SK-N-SH (cell line): Measurements from ENCODE around the gene YBX1.

Experiments
- EP300 ChIP-seq, 2 experiments: IDR thresholded peaks; 2 replicates each; pipeline versions ENCODE4 v1.4.0 to v1.6.1; 2012; ENCODE audit warnings: borderline replicate concordance in 1 of 2, low read depth in 1 of 2, low read length in 1 of 2
- MEF2A ChIP-seq: IDR thresholded peaks from 2 replicates; pipeline ENCODE4 v1.4.0; 2012; ENCODE audit warnings: low read depth, borderline replicate concordance
- POLR2AphosphoS5 ChIP-seq: IDR thresholded peaks from 2 replicates; pipeline ENCODE4 v1.6.1; 2012; ENCODE audit warnings: low read depth, low read length
- RAD21 ChIP-seq: IDR thresholded peaks from 2 replicates; pipeline ENCODE4 v1.6.1; 2012; ENCODE audit warnings: mild to moderate bottlenecking, low read length
- RXRA ChIP-seq: IDR thresholded peaks from 2 replicates; pipeline ENCODE4 v1.4.0; 2012; ENCODE audit warnings: low read depth, mild to moderate bottlenecking, borderline replicate concordance
- TAF1 ChIP-seq: IDR thresholded peaks from 2 replicates; pipeline ENCODE4 v1.6.1; 2012; ENCODE audit warnings: low read depth, mild to moderate bottlenecking, low read length, moderate library complexity, borderline replicate concordance
- TF ChIP-seq, protein P1 (sequence below): fragments of 200-600 bp; sonication (generic); IDR thresholded peaks from 2 replicates; pipeline ENCODE4 v1.6.1; 2017; ENCODE audit warnings: antibody characterized with exemption, mild to moderate bottlenecking, moderate library complexity

DNA sequence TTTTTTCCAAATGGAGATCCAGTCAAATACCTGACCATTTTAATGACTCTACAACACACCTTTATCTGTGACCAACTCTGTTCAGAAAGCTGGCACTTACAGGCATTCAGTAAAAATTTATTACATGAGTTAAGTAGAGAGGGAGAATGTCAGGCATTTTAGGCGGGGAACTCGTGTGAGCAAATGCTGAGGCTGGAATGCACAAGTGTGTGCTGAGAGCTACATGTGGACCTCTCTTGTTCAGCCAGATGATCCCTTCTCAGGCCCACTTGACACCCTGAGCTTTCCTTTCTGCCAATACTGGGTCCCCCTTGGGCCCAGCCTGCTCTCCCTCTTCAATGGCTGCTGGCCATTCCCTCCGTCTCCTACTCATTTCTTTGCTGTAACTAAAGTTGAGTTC, 12.3 kb upstream of the YBX1 start:
- TF ChIP-seq TAF1 (no peak), MEF2A (no peak), RXRA (no peak), POLR2AphosphoS5 (no peak), EP300 (IDR thresholded peaks at IDR 0.05; ENCODE audit: borderline replicate concordance in 1 of 2, low read depth in 1 of 2, low read length in 1 of 2) (no peak), RAD21 (no peak)
- TF ChIP-seq, protein P1, sequence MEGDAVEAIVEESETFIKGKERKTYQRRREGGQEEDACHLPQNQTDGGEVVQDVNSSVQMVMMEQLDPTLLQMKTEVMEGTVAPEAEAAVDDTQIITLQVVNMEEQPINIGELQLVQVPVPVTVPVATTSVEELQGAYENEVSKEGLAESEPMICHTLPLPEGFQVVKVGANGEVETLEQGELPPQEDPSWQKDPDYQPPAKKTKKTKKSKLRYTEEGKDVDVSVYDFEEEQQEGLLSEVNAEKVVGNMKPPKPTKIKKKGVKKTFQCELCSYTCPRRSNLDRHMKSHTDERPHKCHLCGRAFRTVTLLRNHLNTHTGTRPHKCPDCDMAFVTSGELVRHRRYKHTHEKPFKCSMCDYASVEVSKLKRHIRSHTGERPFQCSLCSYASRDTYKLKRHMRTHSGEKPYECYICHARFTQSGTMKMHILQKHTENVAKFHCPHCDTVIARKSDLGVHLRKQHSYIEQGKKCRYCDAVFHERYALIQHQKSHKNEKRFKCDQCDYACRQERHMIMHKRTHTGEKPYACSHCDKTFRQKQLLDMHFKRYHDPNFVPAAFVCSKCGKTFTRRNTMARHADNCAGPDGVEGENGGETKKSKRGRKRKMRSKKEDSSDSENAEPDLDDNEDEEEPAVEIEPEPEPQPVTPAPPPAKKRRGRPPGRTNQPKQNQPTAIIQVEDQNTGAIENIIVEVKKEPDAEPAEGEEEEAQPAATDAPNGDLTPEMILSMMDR = no peak
